NCI-H2107 treated with DMSO at 0.1 percent for 48 hours (cell line): ENCODE measurements around the gene GXYLT2.
"Not testable (repeated sequence)": the region's sequence is repeated elsewhere in the genome, so short reads cannot be mapped to it uniquely, and the experiment has no call there.

Experiments used
- DNase-seq: peaks from one replicate; lab custom pipeline; 2025; ENCODE audit not compliant: unreplicated experiment; lab: John Stamatoyannopoulos, UW

Gene GXYLT2

GRCh38 chr3:72892081-72892775 is 4.4 kb downstream of the GXYLT2 start:
- DNase-seq = no peak

- no peak for DNase-seq
These were observed 5.0 kb downstream of the GXYLT2 start for GRCh38 chr3:72892870-72893269.

- no peak for DNase-seq
These were observed 7.2 kb downstream of the GXYLT2 start for GRCh38 chr3:72894976-72895552.

GRCh38 chr3:72896996-72897757 is 9.3 kb downstream of the GXYLT2 start:
- DNase-seq = no peak

- DNase-seq = no peak
These were observed 9.8 kb downstream of the GXYLT2 start for GRCh38 chr3:72897758-72898007.

- no peak for DNase-seq
These were observed 11.5 kb downstream of the GXYLT2 start for GRCh38 chr3:72899349-72899765.

GRCh38 chr3:72900048-72900447 is 12.2 kb downstream of the GXYLT2 start:
- DNase-seq = no peak

- no peak for DNase-seq
These were observed 14.0 kb downstream of the GXYLT2 start for GRCh38 chr3:72901840-72902239.

GRCh38 chr3:72903004-72903403 is 15.2 kb downstream of the GXYLT2 start:
- no peak for DNase-seq

GRCh38 chr3:72904163-72904562 is 16.3 kb downstream of the GXYLT2 start:
- DNase-seq = peak; percentile 49

- no peak for DNase-seq
These were observed 18.3 kb downstream of the GXYLT2 start for GRCh38 chr3:72906154-72906553.

- DNase-seq = no peak
These were observed 19.4 kb downstream of the GXYLT2 start for GRCh38 chr3:72907131-72907711.

GRCh38 chr3:72907731-72908620 is 20.1 kb downstream of the GXYLT2 start:
- no peak for DNase-seq

GRCh38 chr3:72909591-72909990 is 21.7 kb downstream of the GXYLT2 start:
- DNase-seq = no peak

GRCh38 chr3:72912532-72912931 is 24.7 kb downstream of the GXYLT2 start:
- DNase-seq = no peak

GRCh38 chr3:72914383-72914782 is 26.5 kb downstream of the GXYLT2 start:
- DNase-seq = no peak

GRCh38 chr3:72916250-72916649 is 28.4 kb downstream of the GXYLT2 start:
- DNase-seq = no peak

- DNase-seq = no peak
These were observed 31.7 kb downstream of the GXYLT2 start for GRCh38 chr3:72919520-72919919.

- no peak for DNase-seq
These were observed 36.2 kb downstream of the GXYLT2 start for GRCh38 chr3:72924055-72924454.

- not testable (repeated sequence) for DNase-seq
These were observed 41.2 kb downstream of the GXYLT2 start for GRCh38 chr3:72928781-72929735.
